A549 (cell line): Measurements from ENCODE around the gene ZDHHC1.

Experiments used
- GATA3 ChIP-seq: IDR thresholded peaks from 2 replicates; pipeline ENCODE4 v1.6.1; 2012; ENCODE audit warnings: borderline replicate concordance
- KDM5A ChIP-seq: fragments of 200-600 bp; sonication (generic); IDR thresholded peaks from 2 replicates; pipeline ENCODE4 v1.6.1; 2016; ENCODE audit warnings: antibody characterized with exemption, mild to moderate bottlenecking
- POLR2A ChIP-seq: IDR thresholded peaks from 2 replicates; pipeline ENCODE4 v1.6.1; 2012; ENCODE audit warnings: mild to moderate bottlenecking, low read length
- SREBF2 ChIP-seq: fragments of 450-650 bp; IDR thresholded peaks from 2 replicates; pipeline ENCODE4 v1.6.1; 2014; ENCODE audit warnings: mild to moderate bottlenecking, moderate library complexity
- TF ChIP-seq, protein P1 (sequence below): fragments of >200 bp; sonication (Bioruptor Twin); formaldehyde crosslinking; IDR thresholded peaks from 3 replicates; pipeline ENCODE4 v1.5.1; 2016
- TF ChIP-seq, protein P2 (sequence below): fragments of >200 bp; sonication (Bioruptor Twin); formaldehyde crosslinking; IDR thresholded peaks from 3 replicates; pipeline ENCODE4 v1.6.1; 2016
- TF ChIP-seq, protein P3 (sequence below): fragments of 450-650 bp; IDR thresholded peaks from 2 replicates; pipeline ENCODE4 v1.6.1; 2014; ENCODE audit warnings: antibody characterized with exemption

DNA sequence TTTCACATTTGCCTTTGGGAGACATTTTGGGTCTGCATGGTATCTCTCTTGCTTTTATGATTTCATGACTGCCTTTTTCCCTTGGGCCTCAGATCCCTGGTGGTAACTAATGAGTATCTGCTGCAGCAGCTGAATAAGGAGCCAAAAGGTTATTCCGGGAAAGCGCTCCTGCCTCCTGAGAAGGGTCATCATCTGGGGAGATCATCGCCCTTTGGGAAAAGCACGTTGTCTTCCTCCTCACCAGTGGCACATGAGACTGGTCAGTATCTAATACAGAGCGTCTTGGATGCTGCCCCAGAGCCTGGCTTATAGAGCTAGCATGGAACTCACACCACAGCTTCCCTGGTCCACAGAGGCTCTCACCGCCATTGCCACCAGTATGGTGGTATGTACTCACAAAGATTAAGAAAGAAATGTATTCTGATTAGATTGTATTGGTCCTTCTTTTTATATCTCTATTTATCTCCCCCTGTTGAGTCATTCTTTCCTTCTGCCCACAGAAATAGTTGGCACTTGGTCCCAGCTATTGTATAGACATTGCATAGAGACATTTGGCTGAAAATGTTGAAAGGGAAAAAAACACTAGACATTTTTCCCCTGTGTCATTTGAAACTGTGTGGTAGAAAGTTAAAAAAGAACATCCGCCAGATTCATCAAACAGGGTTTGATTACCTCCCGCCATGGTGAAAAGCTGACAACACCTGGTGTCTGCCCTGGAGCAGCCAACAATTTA is 31.3 kb downstream of the ZDHHC1 start:
- TF ChIP-seq GATA3: no peak
- TF ChIP-seq POLR2A: no peak
- no peak for TF ChIP-seq SREBF2
- TF ChIP-seq, protein P1, sequence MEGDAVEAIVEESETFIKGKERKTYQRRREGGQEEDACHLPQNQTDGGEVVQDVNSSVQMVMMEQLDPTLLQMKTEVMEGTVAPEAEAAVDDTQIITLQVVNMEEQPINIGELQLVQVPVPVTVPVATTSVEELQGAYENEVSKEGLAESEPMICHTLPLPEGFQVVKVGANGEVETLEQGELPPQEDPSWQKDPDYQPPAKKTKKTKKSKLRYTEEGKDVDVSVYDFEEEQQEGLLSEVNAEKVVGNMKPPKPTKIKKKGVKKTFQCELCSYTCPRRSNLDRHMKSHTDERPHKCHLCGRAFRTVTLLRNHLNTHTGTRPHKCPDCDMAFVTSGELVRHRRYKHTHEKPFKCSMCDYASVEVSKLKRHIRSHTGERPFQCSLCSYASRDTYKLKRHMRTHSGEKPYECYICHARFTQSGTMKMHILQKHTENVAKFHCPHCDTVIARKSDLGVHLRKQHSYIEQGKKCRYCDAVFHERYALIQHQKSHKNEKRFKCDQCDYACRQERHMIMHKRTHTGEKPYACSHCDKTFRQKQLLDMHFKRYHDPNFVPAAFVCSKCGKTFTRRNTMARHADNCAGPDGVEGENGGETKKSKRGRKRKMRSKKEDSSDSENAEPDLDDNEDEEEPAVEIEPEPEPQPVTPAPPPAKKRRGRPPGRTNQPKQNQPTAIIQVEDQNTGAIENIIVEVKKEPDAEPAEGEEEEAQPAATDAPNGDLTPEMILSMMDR: no peak
- no peak for TF ChIP-seq KDM5A
- TF ChIP-seq, protein P2, sequence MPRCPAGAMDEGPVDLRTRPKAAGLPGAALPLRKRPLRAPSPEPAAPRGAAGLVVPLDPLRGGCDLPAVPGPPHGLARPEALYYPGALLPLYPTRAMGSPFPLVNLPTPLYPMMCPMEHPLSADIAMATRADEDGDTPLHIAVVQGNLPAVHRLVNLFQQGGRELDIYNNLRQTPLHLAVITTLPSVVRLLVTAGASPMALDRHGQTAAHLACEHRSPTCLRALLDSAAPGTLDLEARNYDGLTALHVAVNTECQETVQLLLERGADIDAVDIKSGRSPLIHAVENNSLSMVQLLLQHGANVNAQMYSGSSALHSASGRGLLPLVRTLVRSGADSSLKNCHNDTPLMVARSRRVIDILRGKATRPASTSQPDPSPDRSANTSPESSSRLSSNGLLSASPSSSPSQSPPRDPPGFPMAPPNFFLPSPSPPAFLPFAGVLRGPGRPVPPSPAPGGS: no peak
- TF ChIP-seq, protein P3, sequence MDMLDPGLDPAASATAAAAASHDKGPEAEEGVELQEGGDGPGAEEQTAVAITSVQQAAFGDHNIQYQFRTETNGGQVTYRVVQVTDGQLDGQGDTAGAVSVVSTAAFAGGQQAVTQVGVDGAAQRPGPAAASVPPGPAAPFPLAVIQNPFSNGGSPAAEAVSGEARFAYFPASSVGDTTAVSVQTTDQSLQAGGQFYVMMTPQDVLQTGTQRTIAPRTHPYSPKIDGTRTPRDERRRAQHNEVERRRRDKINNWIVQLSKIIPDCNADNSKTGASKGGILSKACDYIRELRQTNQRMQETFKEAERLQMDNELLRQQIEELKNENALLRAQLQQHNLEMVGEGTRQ: no peak
